ENCODE measurements around the gene FAM234A. TPM values are rescaled to one million over a fixed set of nuclear protein-coding genes. Genes with fewer than 3 reads are reported as not detected.
"Not testable (repeated sequence)": the region's sequence is repeated elsewhere in the genome, so short reads cannot be mapped to it uniquely, and the experiment has no call there.

The FAM234A gene
- total and polyA plus RNA-seq, 2 donors from 2014 or later, result 65.3 to 109 TPM

DNA sequence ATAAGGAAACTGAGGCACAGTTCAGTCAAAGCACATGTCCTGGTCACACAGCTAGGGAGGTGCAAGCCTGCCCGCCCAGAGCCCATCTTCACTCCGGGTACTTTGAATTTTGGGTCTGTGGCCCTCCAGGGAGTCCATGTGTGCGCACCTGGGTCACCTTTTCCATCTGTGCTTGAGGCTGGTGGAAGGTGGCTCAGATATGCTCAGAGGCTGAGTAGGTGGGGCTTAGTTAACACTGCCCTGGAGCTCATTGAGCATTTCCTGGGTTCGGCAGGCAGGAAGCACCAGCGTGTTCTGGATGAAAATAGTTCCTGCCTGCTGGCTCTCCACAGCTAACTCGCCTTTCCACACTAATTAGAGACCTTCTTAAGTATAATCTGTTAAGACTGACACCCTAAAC, 19.2 kb downstream of the FAM234A start:
- H3K4me1 ChIP-seq (ENCODE audit: control insufficient read depth in 2 of 3, insufficient read depth in 2 of 3, low read depth in 1 of 3, low read length in 3 of 3), result no peaks in the 10 kb centered on the region
- H3K27me3 ChIP-seq (ENCODE audit: control insufficient read depth, insufficient read depth, low read length), result no peaks in the 10 kb centered on the region
- no peak overlapping the region for H3K27ac ChIP-seq (ENCODE audit: low read depth in 2 of 2, low read length in 2 of 2)
- intact Hi-C loops (cut with DNase I), result no loop called here
- no peaks in the 10 kb centered on the region for H3K9me3 ChIP-seq (ENCODE audit: control insufficient read depth in 2 of 3, insufficient read depth in 1 of 3, low read length in 3 of 3)
- H3K9ac ChIP-seq (ENCODE audit: low read length in 3 of 3), result no peak overlapping the region
- FAIRE-seq, result no peak
- no peak overlapping the region for H3K4me3 ChIP-seq (ENCODE audit: low read length in 3 of 3)
- peaks cover 0 to 21% (median 9%) of the 10 kb centered on the region in 3 donors for H3K36me3 ChIP-seq (ENCODE audit: control insufficient read depth in 2 of 3, insufficient read depth in 3 of 3, low read length in 3 of 3)
- DNase-seq, result no peak
- TF ChIP-seq, protein P1, sequence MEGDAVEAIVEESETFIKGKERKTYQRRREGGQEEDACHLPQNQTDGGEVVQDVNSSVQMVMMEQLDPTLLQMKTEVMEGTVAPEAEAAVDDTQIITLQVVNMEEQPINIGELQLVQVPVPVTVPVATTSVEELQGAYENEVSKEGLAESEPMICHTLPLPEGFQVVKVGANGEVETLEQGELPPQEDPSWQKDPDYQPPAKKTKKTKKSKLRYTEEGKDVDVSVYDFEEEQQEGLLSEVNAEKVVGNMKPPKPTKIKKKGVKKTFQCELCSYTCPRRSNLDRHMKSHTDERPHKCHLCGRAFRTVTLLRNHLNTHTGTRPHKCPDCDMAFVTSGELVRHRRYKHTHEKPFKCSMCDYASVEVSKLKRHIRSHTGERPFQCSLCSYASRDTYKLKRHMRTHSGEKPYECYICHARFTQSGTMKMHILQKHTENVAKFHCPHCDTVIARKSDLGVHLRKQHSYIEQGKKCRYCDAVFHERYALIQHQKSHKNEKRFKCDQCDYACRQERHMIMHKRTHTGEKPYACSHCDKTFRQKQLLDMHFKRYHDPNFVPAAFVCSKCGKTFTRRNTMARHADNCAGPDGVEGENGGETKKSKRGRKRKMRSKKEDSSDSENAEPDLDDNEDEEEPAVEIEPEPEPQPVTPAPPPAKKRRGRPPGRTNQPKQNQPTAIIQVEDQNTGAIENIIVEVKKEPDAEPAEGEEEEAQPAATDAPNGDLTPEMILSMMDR (IDR thresholded peaks at IDR 0.05; ENCODE audit: borderline replicate concordance, extremely low read depth, insufficient read depth), result no peak

DNA sequence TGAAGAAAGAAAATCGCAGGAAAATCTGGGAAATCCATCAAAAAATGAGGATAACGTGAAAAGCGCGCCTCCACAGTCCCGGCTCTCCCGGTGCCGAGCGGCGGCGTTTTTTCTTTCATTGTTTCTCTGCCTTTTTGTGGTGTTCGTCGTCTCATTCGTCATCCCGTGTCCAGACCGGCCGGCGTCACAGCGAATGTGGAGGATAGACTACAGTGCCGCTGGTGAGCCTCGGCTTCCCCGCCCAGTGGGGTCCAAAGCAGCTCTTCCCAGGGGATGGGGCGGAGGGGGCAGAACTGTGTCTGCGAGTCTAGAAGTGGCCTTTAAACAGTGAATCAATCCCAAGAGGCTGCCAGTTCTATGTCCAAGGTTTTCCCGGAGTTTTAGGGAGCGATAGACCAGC, 19.8 kb downstream of the FAM234A start:
- H3K9ac ChIP-seq (ENCODE audit: low read length in 3 of 3), result no peak overlapping the region
- TF ChIP-seq, protein P1 (IDR thresholded peaks at IDR 0.05; ENCODE audit: borderline replicate concordance, extremely low read depth, insufficient read depth), result no peak
- intact Hi-C loops (cut with DNase I), result no loop called here
- no peak overlapping the region for H3K4me3 ChIP-seq (ENCODE audit: low read length in 3 of 3)
- H3K27me3 ChIP-seq (ENCODE audit: control insufficient read depth, insufficient read depth, low read length), result no peaks in the 10 kb centered on the region
- no peak for FAIRE-seq
- no peak for DNase-seq
- peaks cover 0 to 25% (median 11%) of the 10 kb centered on the region in 3 donors for H3K36me3 ChIP-seq (ENCODE audit: control insufficient read depth in 2 of 3, insufficient read depth in 3 of 3, low read length in 3 of 3)
- no peaks in the 10 kb centered on the region for H3K9me3 ChIP-seq (ENCODE audit: control insufficient read depth in 2 of 3, insufficient read depth in 1 of 3, low read length in 3 of 3)
- no peak overlapping the region for H3K27ac ChIP-seq (ENCODE audit: low read depth in 2 of 2, low read length in 2 of 2)
- H3K4me1 ChIP-seq (ENCODE audit: control insufficient read depth in 2 of 3, insufficient read depth in 2 of 3, low read depth in 1 of 3, low read length in 3 of 3), result no peaks in the 10 kb centered on the region

DNA sequence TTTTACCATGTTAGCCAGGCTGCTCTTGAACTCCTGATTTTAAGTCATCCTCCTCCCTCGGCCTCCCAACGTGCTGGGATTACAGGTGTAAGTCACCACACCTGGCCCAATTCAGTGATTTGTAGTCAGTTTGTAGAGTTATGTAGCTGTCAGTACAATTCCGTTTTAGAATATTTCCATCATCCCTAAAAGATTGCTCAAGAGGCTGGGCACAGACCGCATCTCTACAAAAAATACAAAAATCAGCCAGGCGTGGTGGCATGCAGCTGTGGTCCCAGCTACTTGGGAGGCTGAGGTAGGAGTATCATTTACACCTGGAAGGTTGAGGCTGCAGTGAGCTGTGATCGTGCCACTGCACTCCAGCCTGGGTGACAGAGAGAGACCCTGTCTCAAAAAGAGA, 20.6 kb downstream of the FAM234A start:
- H3K36me3 ChIP-seq (ENCODE audit: control insufficient read depth in 2 of 3, insufficient read depth in 3 of 3, low read length in 3 of 3), result peaks cover 0 to 27% (median 15%) of the 10 kb centered on the region in 3 donors
- FAIRE-seq, result no peak

DNA sequence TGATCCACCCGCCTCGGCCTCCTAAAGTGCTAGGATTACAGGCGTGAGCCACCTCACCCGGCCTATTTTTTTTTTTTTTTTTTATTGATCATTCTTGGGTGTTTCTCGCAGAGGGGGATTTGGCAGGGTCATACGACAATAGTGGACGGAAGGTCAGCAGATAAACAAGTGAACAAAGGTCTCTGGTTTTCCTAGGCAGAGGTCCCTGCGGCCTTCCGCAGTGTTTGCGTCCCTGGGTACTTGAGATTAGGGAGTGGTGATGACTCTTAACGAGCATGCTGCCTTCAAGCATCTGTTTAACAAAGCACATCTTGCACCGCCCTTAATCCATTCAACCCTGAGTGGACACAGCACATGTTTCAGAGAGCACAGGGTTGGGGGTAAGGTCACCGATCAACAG, 23.5 kb downstream of the FAM234A start:
- intact Hi-C loops (cut with DNase I); H3K27me3 ChIP-seq (ENCODE audit: control insufficient read depth, insufficient read depth, low read length); H3K4me3 ChIP-seq (ENCODE audit: low read length in 3 of 3); H3K4me1 ChIP-seq (ENCODE audit: control insufficient read depth in 2 of 3, insufficient read depth in 2 of 3, low read depth in 1 of 3, low read length in 3 of 3); H3K27ac ChIP-seq (ENCODE audit: low read depth in 2 of 2, low read length in 2 of 2); DNase-seq; FAIRE-seq; H3K9ac ChIP-seq (ENCODE audit: low read length in 3 of 3); H3K9me3 ChIP-seq (ENCODE audit: control insufficient read depth in 2 of 3, insufficient read depth in 1 of 3, low read length in 3 of 3): not testable (repeated sequence)
- H3K36me3 ChIP-seq (ENCODE audit: control insufficient read depth in 2 of 3, insufficient read depth in 3 of 3, low read length in 3 of 3), result peaks cover 0 to 26% (median 16%) of the 10 kb centered on the region in 3 donors

More for the DNA sequence above, 20.6 kb downstream of the FAM234A start:
- Histone ChIP-seq H3K4me1 (ENCODE audit: control insufficient read depth in 2 of 3, insufficient read depth in 2 of 3, low read depth in 1 of 3, low read length in 3 of 3) (no peaks in the 10 kb centered on the region), H3K4me3 (ENCODE audit: low read length in 3 of 3) (no peak overlapping the region), H3K27me3 (ENCODE audit: control insufficient read depth, insufficient read depth, low read length) (no peaks in the 10 kb centered on the region), H3K27ac (ENCODE audit: low read depth in 2 of 2, low read length in 2 of 2) (no peak overlapping the region), H3K9me3 (ENCODE audit: control insufficient read depth in 2 of 3, insufficient read depth in 1 of 3, low read length in 3 of 3) (no peaks in the 10 kb centered on the region), H3K9ac (ENCODE audit: low read length in 3 of 3) (no peak overlapping the region)
- TF ChIP-seq, protein P1 (IDR thresholded peaks at IDR 0.05; ENCODE audit: borderline replicate concordance, extremely low read depth, insufficient read depth), result no peak
- intact Hi-C loops (cut with DNase I), result no loop called here
- DNase-seq, result no peak
